ENCODE data around the gene C1QTNF7.

- TF ChIP-seq SUZ12 (IDR thresholded peaks at IDR 0.05; ENCODE audit: extremely low read depth, insufficient read depth, insufficient read length) (no peak), ZNF274 (IDR thresholded peaks at IDR 0.05; ENCODE audit: low read depth, low read length) (no peak), YY1 (IDR thresholded peaks at IDR 0.05; ENCODE audit: insufficient read depth, insufficient read length) (no peak)
Measured at GRCh38 chr4:15434091-15434490, 6.3 kb downstream of the C1QTNF7 start.
